Measurements from ENCODE around the gene SERPINE3. TPM values are rescaled to one million over a fixed set of nuclear protein-coding genes. Genes with fewer than 3 reads are reported as not detected.
A peak's percentile ranks its signal among the peaks of the same experiment; 100 is the strongest.

The SERPINE3 gene
- total and polyA plus RNA-seq, 4 donors, result not detected

- 85 to 88% methylated on average over 3 of the region's 3 CpGs for WGBS, 2 donors
- Histone ChIP-seq H3K36me3 (ENCODE audit: control insufficient read depth in 1 of 2, insufficient read depth in 2 of 2, low read length in 1 of 2) (peaks cover 2% of the 10 kb centered on the region in 2 donors), H3K4me3 (ENCODE audit: low read length in 2 of 2) (no peak overlapping the region), H3K9me3 (ENCODE audit: control insufficient read depth, low read length) (no peaks in the 10 kb centered on the region), H3K27me3 (ENCODE audit: control insufficient read depth in 1 of 2, insufficient read depth in 2 of 2, low read length in 1 of 2) (no peaks in the 10 kb centered on the region), H3K4me1 (ENCODE audit: control insufficient read depth in 1 of 2, insufficient read depth in 2 of 2, low read length in 2 of 2) (no peaks in the 10 kb centered on the region), H3K27ac (ENCODE audit: low read depth in 1 of 2, low read length in 2 of 2) (no peak overlapping the region)
- DNase-seq (no peak), ATAC-seq (ENCODE audit: low FRiP score) (no peak)
- intact Hi-C loops (cut with DNase I), result no loop called here
Measured at GRCh38 chr13:51364404-51365008, 25.0 kb downstream of the SERPINE3 start.

GRCh38 chr13:51370116-51370515 lies 30.6 kb downstream of the SERPINE3 start:
- Histone ChIP-seq H3K4me1 (ENCODE audit: control insufficient read depth in 1 of 2, insufficient read depth in 2 of 2, low read length in 2 of 2) (no peaks in the 10 kb centered on the region), H3K36me3 (ENCODE audit: control insufficient read depth in 1 of 2, insufficient read depth in 2 of 2, low read length in 1 of 2) (peaks cover 2 to 8% of the 10 kb centered on the region in 2 donors), H3K27ac (ENCODE audit: low read depth in 1 of 2, low read length in 2 of 2) (no peak overlapping the region), H3K9me3 (ENCODE audit: control insufficient read depth, low read length) (no peaks in the 10 kb centered on the region), H3K4me3 (ENCODE audit: low read length in 2 of 2) (no peak overlapping the region), H3K27me3 (ENCODE audit: control insufficient read depth in 1 of 2, insufficient read depth in 2 of 2, low read length in 1 of 2) (no peaks in the 10 kb centered on the region)
- WGBS, 2 donors, result 70 to 80% methylated on average over 2 of the region's 2 CpGs
- DNase-seq (no peak), ATAC-seq (ENCODE audit: low FRiP score) (peak; percentile 22)
- intact Hi-C loops (cut with DNase I), result no loop called here

- ATAC-seq (ENCODE audit: low FRiP score), result no peak
- Histone ChIP-seq H3K9me3 (ENCODE audit: control insufficient read depth, low read length) (no peaks in the 10 kb centered on the region), H3K27me3 (ENCODE audit: control insufficient read depth in 1 of 2, insufficient read depth in 2 of 2, low read length in 1 of 2) (no peaks in the 10 kb centered on the region), H3K36me3 (ENCODE audit: control insufficient read depth in 1 of 2, insufficient read depth in 2 of 2, low read length in 1 of 2) (peaks cover 2 to 8% of the 10 kb centered on the region in 2 donors), H3K4me3 (ENCODE audit: low read length in 2 of 2) (no peak overlapping the region), H3K27ac (ENCODE audit: low read depth in 1 of 2, low read length in 2 of 2) (no peak overlapping the region), H3K4me1 (ENCODE audit: control insufficient read depth in 1 of 2, insufficient read depth in 2 of 2, low read length in 2 of 2) (no peaks in the 10 kb centered on the region)
- intact Hi-C loops (cut with DNase I), result no loop called here
- WGBS, 2 donors, result 94 to 100% methylated on average over 2 of the region's 2 CpGs
- DNase-seq, result no peak
Measured at GRCh38 chr13:51370811-51371210, 31.3 kb downstream of the SERPINE3 start.

- Histone ChIP-seq H3K27me3 (ENCODE audit: control insufficient read depth in 1 of 2, insufficient read depth in 2 of 2, low read length in 1 of 2) (no peaks in the 10 kb centered on the region), H3K4me3 (ENCODE audit: low read length in 2 of 2) (no peak overlapping the region), H3K27ac (ENCODE audit: low read depth in 1 of 2, low read length in 2 of 2) (no peak overlapping the region), H3K36me3 (ENCODE audit: control insufficient read depth in 1 of 2, insufficient read depth in 2 of 2, low read length in 1 of 2) (peaks cover 2 to 8% of the 10 kb centered on the region in 2 donors), H3K9me3 (ENCODE audit: control insufficient read depth, low read length) (no peaks in the 10 kb centered on the region), H3K4me1 (ENCODE audit: control insufficient read depth in 1 of 2, insufficient read depth in 2 of 2, low read length in 2 of 2) (no peaks in the 10 kb centered on the region)
- ATAC-seq (ENCODE audit: low FRiP score) (no peak), DNase-seq (no peak)
- WGBS, 2 donors, result 92 to 93% methylated on average over 6 of the region's 6 CpGs
- intact Hi-C loops (cut with DNase I), result no loop called here
Measured at GRCh38 chr13:51371768-51372399, 32.4 kb downstream of the SERPINE3 start.

GRCh38 chr13:51373451-51373850 lies 34.0 kb downstream of the SERPINE3 start:
- Histone ChIP-seq H3K9me3 (ENCODE audit: control insufficient read depth, low read length) (no peaks in the 10 kb centered on the region), H3K27me3 (ENCODE audit: control insufficient read depth in 1 of 2, insufficient read depth in 2 of 2, low read length in 1 of 2) (no peaks in the 10 kb centered on the region), H3K27ac (ENCODE audit: low read depth in 1 of 2, low read length in 2 of 2) (no peak overlapping the region), H3K36me3 (ENCODE audit: control insufficient read depth in 1 of 2, insufficient read depth in 2 of 2, low read length in 1 of 2) (peaks cover 0 to 8% of the 10 kb centered on the region in 2 donors), H3K4me1 (ENCODE audit: control insufficient read depth in 1 of 2, insufficient read depth in 2 of 2, low read length in 2 of 2) (no peaks in the 10 kb centered on the region), H3K4me3 (ENCODE audit: low read length in 2 of 2) (no peak overlapping the region)
- ATAC-seq (ENCODE audit: low FRiP score) (no peak), DNase-seq (no peak)
- intact Hi-C loops (cut with DNase I), result no loop called here
- 74 to 89% methylated on average over 2 of the region's 2 CpGs for WGBS, 2 donors

GRCh38 chr13:51380269-51380668 lies 40.8 kb downstream of the SERPINE3 start:
- H3K36me3 ChIP-seq (ENCODE audit: control insufficient read depth in 1 of 2, insufficient read depth in 2 of 2, low read length in 1 of 2), result no peaks in the 10 kb centered on the region
- intact Hi-C loops (cut with DNase I), result no loop called here
- 52 to 55% methylated on average over 4 of the region's 4 CpGs for WGBS, 2 donors

GRCh38 chr13:51385114-51385513 lies 45.6 kb downstream of the SERPINE3 start:
- Histone ChIP-seq H3K4me3 (ENCODE audit: low read length in 2 of 2) (no peak overlapping the region), H3K27ac (ENCODE audit: low read depth in 1 of 2, low read length in 2 of 2) (no peak overlapping the region), H3K36me3 (ENCODE audit: control insufficient read depth in 1 of 2, insufficient read depth in 2 of 2, low read length in 1 of 2) (no peaks in the 10 kb centered on the region), H3K4me1 (ENCODE audit: control insufficient read depth in 1 of 2, insufficient read depth in 2 of 2, low read length in 2 of 2) (no peaks in the 10 kb centered on the region), H3K27me3 (ENCODE audit: control insufficient read depth in 1 of 2, insufficient read depth in 2 of 2, low read length in 1 of 2) (no peaks in the 10 kb centered on the region), H3K9me3 (ENCODE audit: control insufficient read depth, low read length) (no peaks in the 10 kb centered on the region)
- intact Hi-C loops (cut with DNase I), result no loop called here
- 85 to 89% methylated on average over 2 of the region's 2 CpGs for WGBS, 2 donors
- no peak for ATAC-seq (ENCODE audit: low FRiP score)
- DNase-seq, result no peak

More at GRCh38 chr13:51380269-51380668, 40.8 kb downstream of the SERPINE3 start:
- no peaks in the 10 kb centered on the region for H3K4me1 ChIP-seq (ENCODE audit: control insufficient read depth in 1 of 2, insufficient read depth in 2 of 2, low read length in 2 of 2)
- H3K9me3 ChIP-seq (ENCODE audit: control insufficient read depth, low read length), result no peaks in the 10 kb centered on the region
- H3K4me3 ChIP-seq (ENCODE audit: low read length in 2 of 2), result no peak overlapping the region
- H3K27ac ChIP-seq (ENCODE audit: low read depth in 1 of 2, low read length in 2 of 2), result no peak overlapping the region
- no peaks in the 10 kb centered on the region for H3K27me3 ChIP-seq (ENCODE audit: control insufficient read depth in 1 of 2, insufficient read depth in 2 of 2, low read length in 1 of 2)
- ATAC-seq (ENCODE audit: low FRiP score), result no peak
- no peak for DNase-seq

- DNase-seq, result no peak
- Histone ChIP-seq H3K36me3 (ENCODE audit: control insufficient read depth in 1 of 2, insufficient read depth in 2 of 2, low read length in 1 of 2) (no peaks in the 10 kb centered on the region), H3K4me3 (ENCODE audit: low read length in 2 of 2) (no peak overlapping the region), H3K4me1 (ENCODE audit: control insufficient read depth in 1 of 2, insufficient read depth in 2 of 2, low read length in 2 of 2) (peaks cover 0 to 5% of the 10 kb centered on the region in 2 donors), H3K27me3 (ENCODE audit: control insufficient read depth in 1 of 2, insufficient read depth in 2 of 2, low read length in 1 of 2) (no peaks in the 10 kb centered on the region), H3K9me3 (ENCODE audit: control insufficient read depth, low read length) (no peaks in the 10 kb centered on the region), H3K27ac (ENCODE audit: low read depth in 1 of 2, low read length in 2 of 2) (no peak overlapping the region)
- intact Hi-C loops (cut with DNase I), result no loop called here
- ATAC-seq (ENCODE audit: low FRiP score), result no peak
Measured at GRCh38 chr13:51394724-51395123, 55.2 kb downstream of the SERPINE3 start.

GRCh38 chr13:51396352-51396751 lies 56.9 kb downstream of the SERPINE3 start:
- 75 to 77% methylated on average over 2 of the region's 2 CpGs for WGBS, 2 donors
- ATAC-seq (ENCODE audit: low FRiP score) (no peak), DNase-seq (no peak)
- Histone ChIP-seq H3K4me3 (ENCODE audit: low read length in 2 of 2) (no peak overlapping the region), H3K36me3 (ENCODE audit: control insufficient read depth in 1 of 2, insufficient read depth in 2 of 2, low read length in 1 of 2) (no peaks in the 10 kb centered on the region), H3K27ac (ENCODE audit: low read depth in 1 of 2, low read length in 2 of 2) (no peak overlapping the region), H3K4me1 (ENCODE audit: control insufficient read depth in 1 of 2, insufficient read depth in 2 of 2, low read length in 2 of 2) (peaks cover 0 to 5% of the 10 kb centered on the region in 2 donors), H3K9me3 (ENCODE audit: control insufficient read depth, low read length) (no peaks in the 10 kb centered on the region), H3K27me3 (ENCODE audit: control insufficient read depth in 1 of 2, insufficient read depth in 2 of 2, low read length in 1 of 2) (no peaks in the 10 kb centered on the region)
- intact Hi-C loops (cut with DNase I), result no loop called here
